Measurements from ENCODE around the gene EPHA2.
"Not testable (repeated sequence)": the region's sequence is repeated elsewhere in the genome, so short reads cannot be mapped to it uniquely, and the experiment has no call there.

Gene EPHA2

DNA sequence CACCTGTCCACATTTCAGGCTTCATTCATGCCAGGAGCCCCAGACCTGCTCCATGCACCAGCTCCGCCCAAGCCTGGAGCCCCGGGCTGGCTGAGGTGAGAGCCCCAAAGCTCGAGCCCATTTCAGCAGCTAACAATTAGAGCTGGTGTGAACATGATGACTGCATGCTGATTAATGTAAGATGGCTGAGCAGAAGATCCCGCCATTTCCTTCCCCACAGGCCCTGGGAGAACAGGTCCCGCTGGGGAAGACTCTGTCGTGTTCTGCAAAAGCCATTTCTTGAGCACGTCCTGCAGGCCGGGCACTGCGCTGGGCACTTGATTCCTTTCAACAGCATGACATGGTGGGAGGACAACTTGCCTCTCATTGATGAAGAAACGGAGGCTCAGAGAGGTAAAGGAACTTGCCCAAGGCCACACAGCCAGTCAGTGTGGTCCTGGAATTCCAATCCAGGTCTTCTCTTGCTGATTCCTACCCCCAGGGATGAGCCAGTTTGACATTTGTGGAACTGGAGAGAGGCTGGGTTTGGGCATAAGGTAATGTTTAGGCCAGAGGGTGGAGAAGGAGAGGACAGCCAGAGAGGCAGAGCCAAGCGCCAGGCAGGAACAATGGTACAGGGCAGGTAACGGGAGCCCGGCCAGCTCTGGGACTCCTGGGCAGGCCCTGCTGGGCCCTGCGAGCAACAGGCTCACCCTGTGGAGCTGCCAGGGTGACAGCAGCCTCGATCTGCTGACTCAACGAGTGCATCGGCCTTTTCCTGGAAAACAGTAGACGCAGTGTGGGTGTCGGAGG is 28.1 kb upstream of the EPHA2 start:
- no peak for DNase-seq (ENCODE audit: low read depth)

DNA sequence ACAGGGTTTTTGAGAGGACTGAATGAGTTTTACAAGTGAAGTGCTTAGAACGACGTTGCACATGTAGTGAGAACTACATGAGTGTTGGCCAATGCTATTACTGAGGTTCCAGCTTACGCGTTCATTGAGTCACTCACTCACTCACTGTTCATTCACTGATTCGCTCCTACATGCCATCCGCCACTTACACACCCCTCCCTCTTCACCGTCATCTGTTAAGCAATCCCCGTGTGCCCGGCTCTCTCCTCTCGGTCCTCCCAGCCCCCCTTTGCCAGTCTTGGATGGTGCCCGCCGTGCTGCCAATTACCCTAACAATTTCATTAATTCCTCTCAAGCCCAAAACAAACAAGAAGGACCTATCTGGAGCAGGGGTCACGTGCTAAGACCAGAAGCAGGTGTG is 27.3 kb upstream of the EPHA2 start:
- no peak for DNase-seq (ENCODE audit: low read depth)

DNA sequence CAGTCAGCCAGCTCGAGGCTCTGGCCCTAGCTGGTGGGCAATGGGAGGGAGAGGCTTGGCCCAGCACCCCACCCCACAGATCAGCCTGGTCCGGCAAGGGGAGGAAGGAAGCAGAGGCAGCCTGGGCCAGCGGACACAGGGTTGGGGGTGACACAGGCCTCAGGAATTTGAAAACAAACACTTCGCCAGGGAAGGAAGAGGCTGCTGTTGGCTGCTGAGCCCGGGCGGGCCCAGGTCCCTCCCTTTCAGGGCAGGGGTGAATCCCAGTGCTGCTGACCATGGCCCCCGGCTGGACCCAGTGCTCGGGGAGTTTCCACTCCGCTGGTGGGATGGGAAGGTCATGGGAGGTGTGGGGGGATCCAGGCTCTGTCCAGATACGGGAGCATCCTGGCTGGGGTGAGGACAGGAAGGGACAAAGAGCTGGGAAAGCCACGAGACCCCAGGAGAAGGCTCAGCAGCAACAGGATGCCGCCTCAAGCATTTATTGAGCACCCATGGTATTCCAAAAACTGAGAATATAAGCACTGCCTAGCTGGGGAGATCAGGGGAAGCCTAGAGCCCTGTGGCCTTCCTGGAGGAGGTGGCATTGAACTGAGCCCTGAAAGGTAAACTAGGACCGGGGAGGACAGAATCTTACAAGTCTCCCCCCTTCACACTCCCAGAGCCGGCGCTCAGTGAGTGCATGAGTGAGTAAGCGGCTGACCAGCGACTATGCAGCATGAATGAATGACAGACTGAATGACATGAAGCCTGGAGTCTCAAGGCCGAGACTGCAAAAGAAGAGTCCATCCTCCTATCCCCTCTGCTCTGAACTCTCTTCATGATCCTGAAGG is 26.2 kb upstream of the EPHA2 start:
- no peak for DNase-seq (ENCODE audit: low read depth)

DNA sequence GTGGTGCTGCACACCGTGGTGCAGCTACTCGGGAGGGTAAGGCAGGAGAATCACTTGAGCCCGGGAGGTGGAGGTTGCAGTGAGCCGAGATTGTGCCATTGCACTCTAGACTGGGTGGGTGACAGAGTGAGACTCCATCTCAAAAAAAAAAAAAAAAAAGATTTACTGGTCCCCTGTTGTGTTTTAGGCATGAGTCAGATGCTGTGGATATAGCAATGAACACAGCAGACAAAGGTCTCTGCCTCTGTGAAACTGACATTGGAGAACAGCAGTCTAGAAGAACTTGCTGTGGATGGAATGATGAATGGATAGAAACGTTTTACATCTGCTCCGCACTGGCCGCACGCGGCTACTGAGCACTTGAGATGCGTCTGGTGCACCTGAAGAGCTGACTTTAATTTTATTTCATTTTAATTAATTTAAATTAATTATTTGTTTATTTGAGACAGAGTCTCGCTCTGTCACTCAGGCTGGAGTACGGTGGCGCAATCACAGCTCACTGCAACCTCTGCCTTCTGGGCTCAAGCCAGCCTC is 24.5 kb upstream of the EPHA2 start:
- DNase-seq (ENCODE audit: low read depth), result no peak

DNA sequence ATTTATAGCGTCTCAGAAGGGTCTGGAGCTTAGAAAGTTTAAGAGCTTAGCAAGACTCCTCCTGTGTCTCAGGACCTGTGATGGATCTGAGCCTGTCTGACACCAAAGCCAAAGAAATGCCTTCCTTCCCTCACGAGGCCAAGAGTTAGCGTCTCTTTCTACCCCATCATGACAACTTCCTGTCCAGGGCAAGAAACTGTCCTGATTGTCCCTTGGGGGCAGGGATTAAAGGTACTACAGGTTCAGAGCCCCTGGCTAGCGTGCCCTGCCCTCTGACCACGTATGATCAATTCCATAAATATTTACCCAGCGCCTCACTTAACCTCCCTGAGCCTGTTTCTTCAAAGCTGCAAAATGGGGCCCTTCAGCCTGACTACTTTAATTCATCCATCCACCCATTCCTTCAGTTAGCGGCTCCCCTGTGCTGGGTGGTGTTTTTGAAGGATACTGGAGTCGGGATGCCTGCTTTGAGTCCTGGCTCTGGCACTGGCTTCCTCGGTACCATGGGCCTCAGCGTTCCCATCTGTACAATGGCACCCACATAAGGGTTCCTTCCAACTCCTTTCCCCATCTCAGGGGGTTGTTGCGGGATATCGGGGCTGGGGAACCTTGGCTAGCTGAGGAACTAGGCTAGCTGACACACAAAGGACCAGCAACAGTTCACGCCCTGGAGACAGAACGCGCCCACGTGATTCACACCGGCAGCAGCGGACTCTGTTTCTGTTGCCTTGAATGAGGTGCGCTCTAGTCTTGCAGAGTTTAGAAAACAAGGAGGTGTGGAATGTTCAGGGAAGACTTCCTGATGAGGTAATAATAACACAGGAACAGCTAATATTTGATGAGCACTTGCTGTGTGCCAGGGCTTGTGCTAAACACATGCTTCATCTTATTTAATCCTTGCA is 23.0 kb upstream of the EPHA2 start:
- DNase-seq (ENCODE audit: low read depth), result no peak

DNA sequence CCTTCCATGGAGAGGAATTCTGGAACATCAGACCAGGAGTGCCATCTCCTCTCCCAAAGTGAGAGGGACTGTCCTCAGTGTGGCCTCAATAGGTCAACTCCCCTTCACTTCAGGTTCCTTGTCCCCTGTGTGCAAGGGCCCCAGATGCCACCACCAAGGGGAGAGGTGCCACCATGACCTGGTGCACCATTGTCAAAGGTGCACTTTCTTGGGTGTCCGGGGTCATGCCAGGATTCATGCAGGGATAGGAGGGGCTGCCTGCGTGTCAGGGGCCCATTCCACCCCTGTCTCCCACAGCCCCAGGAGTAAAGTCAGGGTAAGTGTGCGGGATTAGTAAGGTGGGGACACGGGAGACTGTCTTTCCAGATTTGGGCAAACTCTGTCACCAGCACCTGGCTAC is 21.4 kb upstream of the EPHA2 start:
- DNase-seq (ENCODE audit: low read depth), result no peak

DNA sequence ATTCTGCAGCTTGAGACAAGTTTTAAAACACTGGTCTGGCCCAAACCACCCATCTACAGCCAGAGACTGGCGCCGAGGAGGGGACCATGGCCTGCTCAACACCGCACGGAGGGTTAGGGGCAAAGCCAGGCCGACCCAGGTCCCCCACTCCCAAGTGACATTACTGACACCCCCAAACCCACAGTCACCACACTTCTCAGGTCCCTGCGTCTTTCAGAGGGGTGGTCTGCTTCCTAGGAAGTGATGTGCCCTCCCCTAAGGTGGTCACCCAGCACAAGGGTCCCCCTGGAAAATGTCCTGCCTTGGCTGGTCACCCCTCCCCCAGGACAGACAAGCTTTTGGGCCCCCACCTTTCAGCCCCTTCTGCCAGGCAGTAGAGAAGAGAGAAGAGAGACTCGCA is 20.8 kb upstream of the EPHA2 start:
- DNase-seq (ENCODE audit: low read depth), result no peak

DNA sequence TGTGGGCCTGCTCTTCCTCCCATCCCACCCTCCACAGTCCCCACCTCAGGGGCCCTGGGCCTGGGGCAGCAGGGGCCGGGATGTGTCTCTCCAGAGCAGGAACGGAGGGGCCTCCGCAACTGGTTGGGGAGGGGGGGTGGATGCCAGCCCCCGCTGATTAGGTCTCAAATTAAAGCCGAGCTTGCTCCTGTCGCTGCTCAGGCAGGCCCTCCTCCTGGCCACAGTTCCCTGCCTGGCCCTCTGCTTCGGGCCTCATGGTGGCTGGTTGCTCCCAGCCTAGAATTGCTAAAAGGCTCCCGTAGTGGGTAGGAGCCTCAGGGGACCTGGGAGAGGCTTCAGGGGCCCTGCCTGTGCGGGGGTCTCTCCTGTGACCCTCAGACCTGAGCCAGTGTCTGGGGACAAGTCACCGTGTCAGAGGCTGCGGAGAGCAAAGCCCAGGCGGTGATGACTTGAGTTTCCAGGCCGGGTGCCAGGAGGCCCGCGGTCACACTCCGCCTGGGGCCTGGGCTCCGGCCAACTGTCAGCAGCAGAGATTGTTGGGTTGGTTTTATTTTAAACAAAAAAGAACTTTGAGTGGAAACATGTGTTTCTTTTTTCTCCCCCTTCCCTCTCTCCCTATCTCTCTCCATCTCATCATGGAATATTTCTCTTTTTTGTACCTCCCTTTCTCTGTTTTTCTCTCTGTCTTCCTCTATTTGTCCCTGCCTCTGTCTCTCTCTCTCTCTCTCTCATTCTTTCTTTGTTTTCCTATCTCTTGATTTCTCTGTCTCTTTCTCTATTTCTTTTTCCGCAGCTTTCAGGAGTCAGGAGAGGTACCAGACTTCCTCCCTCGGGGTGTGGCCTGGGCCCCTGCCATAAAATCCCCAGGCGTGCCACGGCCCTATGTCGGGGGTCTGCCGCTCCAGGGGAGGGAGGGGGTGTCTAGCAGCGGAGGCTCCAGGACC is 20.0 kb upstream of the EPHA2 start:
- DNase-seq (ENCODE audit: low read depth), result no peak

DNA sequence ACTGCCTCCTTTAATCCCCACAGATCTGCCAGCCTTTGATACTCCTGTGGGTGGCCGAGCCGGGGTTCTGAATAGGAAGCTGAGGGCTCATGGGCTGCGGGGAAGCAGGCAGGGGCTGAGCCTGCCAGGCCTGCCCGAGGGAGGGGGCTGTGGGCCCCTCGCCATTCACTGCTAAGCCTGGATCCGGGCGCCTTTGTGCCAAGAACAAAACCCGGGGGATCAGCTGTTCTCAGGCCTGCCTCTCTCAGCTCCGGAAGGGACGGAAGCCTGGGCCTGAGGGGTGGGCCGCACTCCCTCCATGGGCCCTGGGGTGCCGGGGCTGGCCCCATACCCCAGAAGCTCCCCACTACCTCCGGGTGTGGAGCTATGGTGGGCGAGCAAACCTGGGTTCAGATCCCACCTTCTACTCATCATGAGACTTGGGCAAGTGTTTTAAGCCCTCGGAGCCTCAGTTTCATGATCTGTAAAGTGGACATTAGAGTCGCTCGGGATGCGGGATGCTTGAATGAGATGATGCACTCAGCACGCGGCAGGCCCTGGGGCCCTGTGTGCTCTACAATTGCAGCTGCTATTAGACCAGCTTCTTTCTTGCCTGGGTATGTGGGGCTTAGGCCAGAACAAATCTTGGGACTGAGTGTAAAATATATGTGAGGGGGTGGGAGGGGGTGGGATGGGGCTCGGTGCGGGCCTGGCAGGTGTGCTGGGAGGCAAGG is 19.2 kb upstream of the EPHA2 start:
- no peak for DNase-seq (ENCODE audit: low read depth)

DNA sequence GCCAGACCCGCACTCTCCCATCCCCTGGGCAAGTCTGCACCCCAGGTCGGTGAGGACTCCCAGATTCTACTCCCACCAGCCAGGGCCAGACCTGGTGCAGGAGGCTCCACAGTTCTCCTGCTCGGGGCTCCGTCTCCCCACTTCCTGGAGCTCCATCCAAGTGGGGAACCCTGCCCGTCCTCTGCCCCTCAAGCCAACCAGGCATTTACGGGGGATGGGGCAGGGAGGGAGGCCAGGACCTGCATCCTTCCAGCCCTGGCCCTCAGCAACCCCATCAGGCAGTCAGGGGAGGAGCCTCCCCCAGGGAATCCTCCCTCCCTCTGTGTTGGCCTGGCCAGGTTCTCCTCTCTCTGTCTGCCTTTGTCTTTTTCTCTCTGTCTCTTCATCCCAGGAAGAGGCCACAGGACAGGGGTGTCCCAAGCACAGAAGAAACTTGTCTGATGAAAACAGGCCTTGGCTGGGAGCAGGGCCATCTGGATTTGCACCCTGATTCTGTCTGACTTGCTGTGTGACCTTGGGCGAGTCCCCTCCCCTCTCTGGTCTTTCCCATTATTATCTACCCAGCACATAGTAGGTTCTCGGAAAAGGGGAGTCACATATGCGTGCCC is 18.5 kb upstream of the EPHA2 start:
- DNase-seq (ENCODE audit: low read depth), result no peak

DNA sequence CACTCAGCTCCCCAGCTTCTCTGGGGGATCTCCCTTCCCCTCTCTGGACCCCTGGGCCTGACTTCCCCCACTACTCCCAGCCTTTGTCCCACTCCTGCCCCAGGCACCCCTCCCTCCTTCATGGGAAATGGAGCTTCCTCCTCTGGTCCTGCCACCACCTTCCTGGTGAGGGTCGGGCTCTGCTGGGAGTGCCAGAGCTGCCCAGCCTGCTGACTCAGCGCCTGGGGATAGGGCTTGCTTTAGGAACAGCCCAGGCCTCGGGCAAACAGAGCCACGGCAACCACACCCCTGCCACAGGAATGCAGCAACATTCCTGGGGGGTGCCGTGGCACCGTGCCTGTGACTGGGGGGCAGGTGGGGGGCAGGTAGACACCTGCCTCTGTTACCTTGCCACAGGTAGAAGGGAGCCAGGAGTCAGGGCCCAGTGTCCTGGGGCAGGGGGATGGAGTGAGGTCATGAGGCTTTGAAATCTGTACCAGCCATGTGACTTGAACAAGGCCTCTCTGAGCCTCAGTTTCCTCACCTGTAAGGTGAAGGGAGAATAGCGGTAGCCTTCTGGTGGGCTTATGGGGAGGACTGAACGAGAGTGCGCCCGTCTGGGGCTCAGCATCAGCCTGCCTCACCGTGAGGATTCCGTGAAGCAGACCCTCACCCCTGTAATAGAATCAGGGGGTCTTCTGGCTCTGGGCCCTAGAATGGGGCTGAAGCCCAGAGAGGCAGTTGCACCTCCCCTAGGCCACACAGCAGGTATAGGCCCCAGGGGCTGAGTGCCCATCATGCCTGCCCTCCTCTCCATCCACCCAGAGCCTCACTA is 17.8 kb upstream of the EPHA2 start:
- no peak for DNase-seq (ENCODE audit: low read depth)

DNA sequence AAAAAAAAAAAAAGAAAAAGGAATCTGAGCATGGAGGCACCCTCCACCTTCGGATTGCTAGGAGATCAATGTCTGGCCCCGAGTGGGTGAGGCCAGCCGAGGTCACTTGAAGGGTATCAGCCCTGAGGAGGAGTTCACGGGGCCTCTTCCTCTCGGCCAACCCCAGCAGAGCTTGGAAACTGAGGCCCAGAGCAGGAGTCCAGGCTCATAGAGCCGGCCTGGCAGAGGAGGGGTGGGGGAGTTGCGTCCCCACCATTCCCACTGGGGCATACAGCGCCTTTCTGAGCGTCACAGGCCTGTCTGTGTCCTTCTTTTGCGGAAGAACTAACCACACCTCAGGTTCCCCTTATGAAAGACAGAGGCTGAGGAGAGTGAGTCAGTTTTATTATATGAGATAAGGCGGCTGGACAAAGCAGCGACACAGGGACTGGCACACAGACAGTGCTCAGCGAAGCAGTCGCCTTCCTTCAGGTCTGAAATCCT is 17.1 kb upstream of the EPHA2 start:
- no peak for DNase-seq (ENCODE audit: low read depth)

DNA sequence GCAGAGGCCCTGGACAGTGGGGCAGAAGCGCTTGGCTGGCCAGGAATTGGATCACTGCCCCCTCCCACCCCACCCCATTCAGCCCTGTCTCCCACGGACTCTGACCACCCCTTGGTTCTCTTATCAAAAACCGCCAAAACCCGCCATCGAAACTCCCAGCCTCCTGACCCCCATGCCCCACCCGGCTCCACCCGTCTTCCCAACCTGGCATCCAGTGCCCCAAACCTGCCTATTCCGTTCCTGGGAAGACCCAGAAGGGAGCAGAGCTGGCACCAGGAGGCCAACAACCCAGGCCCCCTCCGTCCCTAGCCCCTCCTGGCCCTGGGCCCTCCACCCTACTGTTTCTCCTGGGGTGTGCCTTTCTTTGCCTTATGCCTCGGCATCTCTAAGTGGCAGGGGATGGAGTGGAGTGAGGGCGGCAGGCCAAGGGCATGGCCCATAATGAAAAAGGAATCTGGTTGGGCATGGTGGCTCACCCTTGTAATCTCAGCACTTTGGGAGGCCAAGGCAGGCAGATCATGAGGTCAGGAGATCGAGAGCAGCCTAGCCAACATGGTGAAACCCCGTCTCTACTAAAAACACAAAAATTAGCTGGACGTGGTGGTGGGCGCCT is 16.5 kb upstream of the EPHA2 start:
- no peak for DNase-seq (ENCODE audit: low read depth)

DNA sequence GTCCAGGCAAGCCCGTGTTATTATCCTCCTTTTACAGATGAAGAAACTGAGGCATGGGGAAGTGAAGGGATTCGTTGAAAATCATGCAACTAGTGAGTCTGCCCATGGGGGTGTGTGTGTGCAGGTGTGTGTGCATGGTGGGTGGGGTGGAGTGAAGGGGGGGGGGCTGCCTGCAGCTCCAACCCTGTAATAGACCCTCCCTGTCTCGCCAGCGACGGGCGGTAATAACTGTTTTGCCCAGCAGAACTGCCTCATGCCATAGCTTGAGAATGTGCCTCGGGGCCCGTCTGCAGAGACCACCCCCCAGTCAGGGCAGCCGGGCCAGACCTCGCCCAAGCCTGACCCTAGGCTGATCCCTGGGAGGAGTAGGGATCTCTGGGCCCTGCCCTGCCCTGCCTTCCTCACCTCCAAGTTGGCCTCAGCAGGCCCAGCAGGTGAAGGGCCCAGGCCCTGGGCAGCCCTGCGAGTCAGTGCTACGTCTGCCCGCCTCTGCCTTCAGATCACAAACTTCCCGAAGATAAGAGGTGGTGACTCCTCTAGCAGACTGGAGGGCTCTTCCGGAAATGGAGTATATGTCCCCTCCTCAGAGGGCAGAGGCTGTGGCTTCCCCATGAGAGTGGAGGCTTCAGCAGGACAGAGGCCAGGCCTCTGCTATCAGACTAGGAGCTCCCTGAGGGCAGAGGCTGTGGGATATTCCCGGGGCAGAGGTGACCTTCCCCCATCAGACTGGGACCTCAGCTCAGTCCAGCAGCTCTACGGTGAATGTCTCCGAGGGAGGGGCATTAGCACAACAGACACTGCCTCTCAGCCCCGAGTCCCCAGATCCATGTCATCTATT is 15.7 kb upstream of the EPHA2 start:
- DNase-seq (ENCODE audit: low read depth), result no peak

DNA sequence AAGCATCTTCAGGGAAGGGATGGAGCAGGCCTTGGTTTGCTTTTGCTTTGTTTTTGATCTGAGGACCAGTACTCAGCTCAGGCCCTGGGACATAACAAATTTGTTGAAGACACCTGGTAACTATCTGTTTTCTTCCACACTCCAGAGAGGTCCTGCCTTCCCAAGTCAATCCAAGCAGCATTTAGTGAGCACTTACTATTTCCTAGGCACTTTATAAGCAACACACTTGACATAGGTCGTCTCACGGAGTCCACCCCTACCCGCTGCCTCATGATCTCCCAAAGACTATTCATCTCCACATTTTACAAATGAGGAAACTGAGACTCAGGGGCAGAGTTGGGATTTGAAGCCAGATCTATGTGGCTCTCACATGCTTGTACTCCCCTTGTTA is 14.4 kb upstream of the EPHA2 start:
- DNase-seq (ENCODE audit: low read depth), result no peak

DNA sequence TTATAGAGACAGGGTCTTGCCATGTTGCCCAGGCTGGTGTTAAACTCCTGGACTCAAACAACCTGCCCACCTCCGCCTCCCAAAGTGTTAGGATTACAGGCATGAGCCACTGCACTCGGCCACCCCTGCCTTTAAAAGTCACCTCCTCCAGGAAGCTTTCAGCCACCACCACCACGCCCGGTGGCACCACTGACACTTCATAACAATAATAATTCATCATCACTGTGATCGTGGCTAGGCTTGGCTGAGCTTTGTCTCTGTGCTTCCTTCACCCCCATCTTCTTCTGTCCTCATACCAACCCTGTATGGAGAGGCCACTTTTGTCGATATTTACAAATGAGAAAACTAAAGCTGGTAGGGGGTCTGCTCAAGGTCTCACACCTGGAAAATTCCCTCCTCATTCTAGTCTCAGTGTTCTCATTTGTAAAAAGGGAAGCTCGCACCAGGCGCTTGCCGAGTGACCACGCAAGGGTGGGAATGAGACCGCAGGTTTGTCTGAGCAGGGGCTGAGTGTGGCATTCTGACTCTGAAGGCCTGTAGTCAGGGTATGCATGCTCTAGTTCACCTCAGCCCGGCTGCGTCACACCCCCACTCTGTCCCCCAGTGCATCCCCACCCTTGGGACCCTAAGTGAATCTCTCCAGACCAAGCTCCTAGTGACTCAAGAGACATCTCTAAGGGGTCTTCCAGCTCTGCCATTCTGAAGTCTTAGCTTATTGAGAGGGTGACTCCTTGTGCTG is 12.9 kb upstream of the EPHA2 start:
- DNase-seq (ENCODE audit: low read depth), result no peak

DNA sequence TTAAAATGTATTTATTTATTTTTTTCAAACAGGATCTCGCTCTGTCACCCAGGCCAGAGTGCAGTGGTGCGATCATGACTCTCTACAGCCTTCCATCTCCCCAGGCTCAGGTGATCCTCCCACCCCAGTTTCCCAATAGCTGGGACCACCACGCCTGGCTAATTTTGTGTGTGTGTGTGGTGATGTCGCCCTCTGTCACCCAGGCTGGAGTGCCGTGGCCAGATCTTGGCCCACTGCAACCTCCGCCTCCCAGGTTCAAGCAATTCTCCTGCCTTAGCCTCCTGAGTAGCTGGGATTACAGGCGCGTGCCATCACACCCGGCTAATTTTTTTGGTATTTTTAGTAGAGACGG is 12.3 kb upstream of the EPHA2 start:
- DNase-seq (ENCODE audit: low read depth), result not testable (repeated sequence)
